HL-60 (cell line): ENCODE data around the gene ATP1A2.

Source experiments
- DNase-seq, 2 experiments: peaks; one replicate each; pipeline ENCODE4 v3.0.0-alpha.2; 2010 to 2020; ENCODE audit warnings: low read depth in 1 of 2, low spot score in 1 of 2
- H3K27ac ChIP-seq: fragments of 250-450 bp; sonication (Bioruptor Pico); replicated peaks from 2 replicates; pipeline ENCODE4 v1.5.1; 2020; ENCODE audit warnings: mild to moderate bottlenecking, moderate library complexity
- H3K27me3 ChIP-seq: fragments of 250-450 bp; sonication (Bioruptor Pico); 2 replicates; pipeline ENCODE4 v1.5.1; 2021; ENCODE audit warnings: mild to moderate bottlenecking, moderate library complexity; ENCODE audit not compliant: insufficient read depth, poor library complexity, severe bottlenecking
- H3K4me3 ChIP-seq: replicated peaks from 2 replicates; pipeline ENCODE4 v1.5.1; 2011; ENCODE audit warnings: mild to moderate bottlenecking, control low read depth, low read length; ENCODE audit not compliant: insufficient read depth
- GABPA ChIP-seq: IDR thresholded peaks from 2 replicates; pipeline ENCODE4 v1.6.1; 2012; ENCODE audit warnings: low read depth
- POLR2AphosphoS5 ChIP-seq: IDR thresholded peaks from 2 replicates; pipeline ENCODE4 v1.6.1; 2012; ENCODE audit warnings: low read depth
- SPI1 ChIP-seq: IDR thresholded peaks from 2 replicates; pipeline ENCODE4 v1.6.1; 2012; ENCODE audit warnings: low read depth, mild to moderate bottlenecking, borderline replicate concordance
- TF ChIP-seq, protein P1 (sequence below): IDR thresholded peaks from one replicate; pipeline ENCODE4 v1.5.1; 2011; ENCODE audit warnings: low read length, control low read depth, inconsistent platforms; ENCODE audit not compliant: insufficient read depth
- TF ChIP-seq, protein P2 (sequence below): IDR thresholded peaks from 2 replicates; pipeline ENCODE4 v1.6.1; 2012; ENCODE audit warnings: low read depth; ENCODE audit not compliant: insufficient replicate concordance

Gene ATP1A2

DNA sequence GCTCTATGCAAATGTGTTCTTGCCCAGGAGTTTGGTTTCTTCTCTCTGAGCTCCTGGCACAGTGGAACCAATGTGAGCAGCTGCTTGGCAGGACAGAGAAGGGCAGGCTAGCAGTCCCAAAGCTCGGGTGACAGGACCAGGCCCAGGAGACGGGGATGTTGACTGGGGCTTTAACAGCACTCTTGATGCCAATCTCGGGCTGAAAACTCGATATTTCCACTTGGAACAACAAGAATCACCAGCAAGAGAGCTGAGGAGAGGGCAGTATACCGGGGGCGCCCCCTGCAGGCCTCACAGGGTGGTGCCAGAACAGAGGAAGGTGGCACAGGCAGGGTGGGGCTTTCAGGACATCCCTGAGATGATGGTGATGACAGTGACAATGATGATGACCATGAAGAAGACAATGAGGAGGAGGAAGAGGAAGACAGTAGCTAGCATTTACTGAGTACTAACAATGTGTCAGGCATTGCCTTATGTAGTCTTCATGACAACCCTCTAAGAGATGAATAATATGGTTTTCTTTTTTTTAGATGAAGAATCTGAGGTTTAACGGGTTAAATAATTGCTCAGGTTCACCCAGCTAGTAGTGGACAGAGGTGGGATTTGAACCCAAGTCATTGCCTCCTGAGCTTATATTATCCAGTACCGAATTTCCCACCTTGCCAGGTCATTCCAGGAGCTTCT is 36.9 kb upstream of the ATP1A2 start:
- peak in 1 of 2 experiments; percentile 54 for DNase-seq
- Histone ChIP-seq H3K4me3 (no peak overlapping the region), H3K27me3 (peaks cover 20% of the 10 kb centered on the region), H3K27ac (no peak overlapping the region)
- no peak for TF ChIP-seq SPI1
- TF ChIP-seq, protein P1, sequence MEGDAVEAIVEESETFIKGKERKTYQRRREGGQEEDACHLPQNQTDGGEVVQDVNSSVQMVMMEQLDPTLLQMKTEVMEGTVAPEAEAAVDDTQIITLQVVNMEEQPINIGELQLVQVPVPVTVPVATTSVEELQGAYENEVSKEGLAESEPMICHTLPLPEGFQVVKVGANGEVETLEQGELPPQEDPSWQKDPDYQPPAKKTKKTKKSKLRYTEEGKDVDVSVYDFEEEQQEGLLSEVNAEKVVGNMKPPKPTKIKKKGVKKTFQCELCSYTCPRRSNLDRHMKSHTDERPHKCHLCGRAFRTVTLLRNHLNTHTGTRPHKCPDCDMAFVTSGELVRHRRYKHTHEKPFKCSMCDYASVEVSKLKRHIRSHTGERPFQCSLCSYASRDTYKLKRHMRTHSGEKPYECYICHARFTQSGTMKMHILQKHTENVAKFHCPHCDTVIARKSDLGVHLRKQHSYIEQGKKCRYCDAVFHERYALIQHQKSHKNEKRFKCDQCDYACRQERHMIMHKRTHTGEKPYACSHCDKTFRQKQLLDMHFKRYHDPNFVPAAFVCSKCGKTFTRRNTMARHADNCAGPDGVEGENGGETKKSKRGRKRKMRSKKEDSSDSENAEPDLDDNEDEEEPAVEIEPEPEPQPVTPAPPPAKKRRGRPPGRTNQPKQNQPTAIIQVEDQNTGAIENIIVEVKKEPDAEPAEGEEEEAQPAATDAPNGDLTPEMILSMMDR: peak; percentile 62

DNA sequence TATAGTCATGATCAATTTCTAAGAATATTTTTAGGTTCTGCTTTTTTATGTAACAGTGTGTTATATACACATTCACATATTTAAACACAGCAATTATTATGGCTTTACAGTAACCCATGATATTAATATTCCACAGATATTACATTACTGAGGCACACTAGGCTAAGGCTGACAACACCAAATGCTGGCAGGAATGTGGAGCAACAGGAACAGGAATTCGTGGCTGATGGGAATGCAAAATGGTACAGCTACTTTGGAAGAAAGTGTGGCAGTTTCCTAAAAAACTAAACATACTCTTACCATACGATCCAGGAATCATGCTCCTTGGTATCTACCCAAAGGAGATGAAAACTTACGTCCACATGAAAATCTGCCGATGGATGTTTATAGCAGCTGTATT is 36.1 kb upstream of the ATP1A2 start:
- H3K4me3 ChIP-seq: no peak overlapping the region
- H3K27ac ChIP-seq: no peak overlapping the region
- TF ChIP-seq GABPA: no peak
- TF ChIP-seq, protein P1: no peak
- TF ChIP-seq, protein P2, sequence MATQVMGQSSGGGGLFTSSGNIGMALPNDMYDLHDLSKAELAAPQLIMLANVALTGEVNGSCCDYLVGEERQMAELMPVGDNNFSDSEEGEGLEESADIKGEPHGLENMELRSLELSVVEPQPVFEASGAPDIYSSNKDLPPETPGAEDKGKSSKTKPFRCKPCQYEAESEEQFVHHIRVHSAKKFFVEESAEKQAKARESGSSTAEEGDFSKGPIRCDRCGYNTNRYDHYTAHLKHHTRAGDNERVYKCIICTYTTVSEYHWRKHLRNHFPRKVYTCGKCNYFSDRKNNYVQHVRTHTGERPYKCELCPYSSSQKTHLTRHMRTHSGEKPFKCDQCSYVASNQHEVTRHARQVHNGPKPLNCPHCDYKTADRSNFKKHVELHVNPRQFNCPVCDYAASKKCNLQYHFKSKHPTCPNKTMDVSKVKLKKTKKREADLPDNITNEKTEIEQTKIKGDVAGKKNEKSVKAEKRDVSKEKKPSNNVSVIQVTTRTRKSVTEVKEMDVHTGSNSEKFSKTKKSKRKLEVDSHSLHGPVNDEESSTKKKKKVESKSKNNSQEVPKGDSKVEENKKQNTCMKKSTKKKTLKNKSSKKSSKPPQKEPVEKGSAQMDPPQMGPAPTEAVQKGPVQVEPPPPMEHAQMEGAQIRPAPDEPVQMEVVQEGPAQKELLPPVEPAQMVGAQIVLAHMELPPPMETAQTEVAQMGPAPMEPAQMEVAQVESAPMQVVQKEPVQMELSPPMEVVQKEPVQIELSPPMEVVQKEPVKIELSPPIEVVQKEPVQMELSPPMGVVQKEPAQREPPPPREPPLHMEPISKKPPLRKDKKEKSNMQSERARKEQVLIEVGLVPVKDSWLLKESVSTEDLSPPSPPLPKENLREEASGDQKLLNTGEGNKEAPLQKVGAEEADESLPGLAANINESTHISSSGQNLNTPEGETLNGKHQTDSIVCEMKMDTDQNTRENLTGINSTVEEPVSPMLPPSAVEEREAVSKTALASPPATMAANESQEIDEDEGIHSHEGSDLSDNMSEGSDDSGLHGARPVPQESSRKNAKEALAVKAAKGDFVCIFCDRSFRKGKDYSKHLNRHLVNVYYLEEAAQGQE: no peak
- no peak for TF ChIP-seq SPI1
- TF ChIP-seq POLR2AphosphoS5: no peak
- DNase-seq: no peak
- peaks cover 24% of the 10 kb centered on the region for H3K27me3 ChIP-seq

DNA sequence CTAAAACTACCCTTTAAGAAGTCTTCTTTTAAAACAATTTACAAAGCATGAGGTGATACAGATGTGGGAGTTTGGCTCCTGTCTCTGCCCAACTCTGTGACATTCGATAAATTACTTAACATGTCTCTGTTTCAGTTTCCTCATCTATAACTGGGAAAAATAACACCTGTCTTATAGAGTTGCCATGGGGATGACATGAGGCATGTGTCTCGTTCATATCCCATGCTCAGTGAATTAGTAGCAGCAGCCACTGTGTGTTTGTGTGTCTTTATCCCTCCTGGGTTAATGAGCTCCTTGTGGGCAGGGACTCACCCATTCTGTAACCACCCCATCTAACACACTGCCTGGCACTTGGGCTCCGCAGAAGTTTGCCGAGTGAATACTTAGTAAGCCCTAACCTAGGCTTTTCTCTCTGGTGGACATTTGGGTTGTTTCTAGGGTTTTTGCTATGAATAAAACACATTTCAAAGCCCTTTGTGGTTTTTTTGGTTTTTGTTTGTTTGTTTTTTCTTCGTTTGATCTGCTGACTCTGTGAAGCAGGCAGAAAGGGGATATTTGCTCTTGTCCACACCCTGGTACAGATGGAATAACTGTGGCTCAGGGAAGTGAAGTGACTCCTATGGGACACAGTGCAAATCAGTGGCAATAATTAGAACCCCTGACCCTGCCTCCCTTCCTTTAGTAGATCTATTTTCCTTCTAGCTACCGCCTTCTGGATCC is 35.0 kb upstream of the ATP1A2 start:
- TF ChIP-seq POLR2AphosphoS5 (no peak), GABPA (no peak), SPI1 (no peak)
- TF ChIP-seq, protein P2: no peak
- TF ChIP-seq, protein P1: no peak
- Histone ChIP-seq H3K27ac (no peak overlapping the region), H3K27me3 (peaks cover 31% of the 10 kb centered on the region), H3K4me3 (no peak overlapping the region)
- DNase-seq: no peak
